ENCODE measurements around the gene FAM234B.
A peak's percentile ranks its signal among the peaks of the same experiment; 100 is the strongest.

The FAM234B gene

GRCh38 chr12:13091832-13092231 lies 47.7 kb downstream of the FAM234B start:
- Histone ChIP-seq H3K27ac (ENCODE audit: low read length) (no peak overlapping the region), H3K4me1 (ENCODE audit: control insufficient read depth, insufficient read depth, low read length) (peaks cover 4% of the 10 kb centered on the region), H3K36me3 (ENCODE audit: control insufficient read depth in 2 of 2, insufficient read depth in 2 of 2, low read length in 2 of 2) (no peaks in the 10 kb centered on the region), H3K4me3 (ENCODE audit: low read length in 2 of 2) (no peak overlapping the region), H3K27me3 (ENCODE audit: control insufficient read depth in 1 of 2, insufficient read depth in 2 of 2, low read length in 2 of 2) (no peaks in the 10 kb centered on the region), H3K9ac (ENCODE audit: low read length in 2 of 2) (no peak overlapping the region), H3K9me3 (ENCODE audit: control insufficient read depth in 2 of 2, low read length in 2 of 2) (no peaks in the 10 kb centered on the region)

GRCh38 chr12:13093191-13093847 lies 49.1 kb downstream of the FAM234B start:
- no peaks in the 10 kb centered on the region for H3K36me3 ChIP-seq (ENCODE audit: control insufficient read depth in 2 of 2, insufficient read depth in 2 of 2, low read length in 2 of 2)

GRCh38 chr12:13093848-13094220 lies 49.7 kb downstream of the FAM234B start:
- Histone ChIP-seq H3K9me3 (ENCODE audit: control insufficient read depth in 2 of 2, low read length in 2 of 2) (no peaks in the 10 kb centered on the region), H3K27ac (ENCODE audit: low read length) (no peak overlapping the region), H3K4me3 (ENCODE audit: low read length in 2 of 2) (no peak overlapping the region), H3K4me1 (ENCODE audit: control insufficient read depth, insufficient read depth, low read length) (peaks cover 8% of the 10 kb centered on the region), H3K27me3 (ENCODE audit: control insufficient read depth in 1 of 2, insufficient read depth in 2 of 2, low read length in 2 of 2) (no peaks in the 10 kb centered on the region), H3K36me3 (ENCODE audit: control insufficient read depth in 2 of 2, insufficient read depth in 2 of 2, low read length in 2 of 2) (no peaks in the 10 kb centered on the region), H3K9ac (ENCODE audit: low read length in 2 of 2) (no peak overlapping the region)

More at GRCh38 chr12:13093191-13093847, 49.1 kb downstream of the FAM234B start:
- peaks cover 4% of the 10 kb centered on the region for H3K4me1 ChIP-seq (ENCODE audit: control insufficient read depth, insufficient read depth, low read length)
- no peak overlapping the region for H3K9ac ChIP-seq (ENCODE audit: low read length in 2 of 2)
- H3K27me3 ChIP-seq (ENCODE audit: control insufficient read depth in 1 of 2, insufficient read depth in 2 of 2, low read length in 2 of 2) = no peaks in the 10 kb centered on the region
- H3K27ac ChIP-seq (ENCODE audit: low read length) = no peak overlapping the region
- H3K9me3 ChIP-seq (ENCODE audit: control insufficient read depth in 2 of 2, low read length in 2 of 2) = no peaks in the 10 kb centered on the region
- no peak overlapping the region for H3K4me3 ChIP-seq (ENCODE audit: low read length in 2 of 2)

- H3K9me3 ChIP-seq (ENCODE audit: control insufficient read depth in 2 of 2, low read length in 2 of 2) = no peaks in the 10 kb centered on the region
- H3K27ac ChIP-seq (ENCODE audit: low read length) = no peak overlapping the region
- peaks cover 8% of the 10 kb centered on the region for H3K4me1 ChIP-seq (ENCODE audit: control insufficient read depth, insufficient read depth, low read length)
- H3K9ac ChIP-seq (ENCODE audit: low read length in 2 of 2) = no peak overlapping the region
- H3K36me3 ChIP-seq (ENCODE audit: control insufficient read depth in 2 of 2, insufficient read depth in 2 of 2, low read length in 2 of 2) = no peaks in the 10 kb centered on the region
- H3K4me3 ChIP-seq (ENCODE audit: low read length in 2 of 2) = no peak overlapping the region
- H3K27me3 ChIP-seq (ENCODE audit: control insufficient read depth in 1 of 2, insufficient read depth in 2 of 2, low read length in 2 of 2) = no peaks in the 10 kb centered on the region
Measured at GRCh38 chr12:13094367-13094766, 50.2 kb downstream of the FAM234B start.

- Histone ChIP-seq H3K4me3 (ENCODE audit: low read length in 2 of 2) (no peak overlapping the region), H3K4me1 (ENCODE audit: control insufficient read depth, insufficient read depth, low read length) (peaks cover 12% of the 10 kb centered on the region), H3K9ac (ENCODE audit: low read length in 2 of 2) (no peak overlapping the region), H3K36me3 (ENCODE audit: control insufficient read depth in 2 of 2, insufficient read depth in 2 of 2, low read length in 2 of 2) (no peaks in the 10 kb centered on the region), H3K9me3 (ENCODE audit: control insufficient read depth in 2 of 2, low read length in 2 of 2) (no peaks in the 10 kb centered on the region), H3K27me3 (ENCODE audit: control insufficient read depth in 1 of 2, insufficient read depth in 2 of 2, low read length in 2 of 2) (no peaks in the 10 kb centered on the region), H3K27ac (ENCODE audit: low read length) (no peak overlapping the region)
Measured at GRCh38 chr12:13095266-13095995, 51.2 kb downstream of the FAM234B start.

GRCh38 chr12:13097491-13098011 lies 53.4 kb downstream of the FAM234B start:
- Histone ChIP-seq H3K27ac (ENCODE audit: low read length) (peak overlapping the region; percentile 86), H3K27me3 (ENCODE audit: control insufficient read depth in 1 of 2, insufficient read depth in 2 of 2, low read length in 2 of 2) (no peaks in the 10 kb centered on the region), H3K4me3 (ENCODE audit: low read length in 2 of 2) (peak overlapping the region in 1 of 2 donors; percentile 23), H3K36me3 (ENCODE audit: control insufficient read depth in 2 of 2, insufficient read depth in 2 of 2, low read length in 2 of 2) (no peaks in the 10 kb centered on the region), H3K9me3 (ENCODE audit: control insufficient read depth in 2 of 2, low read length in 2 of 2) (no peaks in the 10 kb centered on the region), H3K4me1 (ENCODE audit: control insufficient read depth, insufficient read depth, low read length) (peaks cover 26% of the 10 kb centered on the region), H3K9ac (ENCODE audit: low read length in 2 of 2) (peak overlapping the region in 1 of 2 donors; percentile 32)

GRCh38 chr12:13099066-13099843 lies 55.1 kb downstream of the FAM234B start:
- Histone ChIP-seq H3K4me1 (ENCODE audit: control insufficient read depth, insufficient read depth, low read length) (peaks cover 23% of the 10 kb centered on the region), H3K27ac (ENCODE audit: low read length) (peak overlapping the region; percentile 86), H3K4me3 (ENCODE audit: low read length in 2 of 2) (no peak overlapping the region), H3K9me3 (ENCODE audit: control insufficient read depth in 2 of 2, low read length in 2 of 2) (no peaks in the 10 kb centered on the region), H3K27me3 (ENCODE audit: control insufficient read depth in 1 of 2, insufficient read depth in 2 of 2, low read length in 2 of 2) (no peaks in the 10 kb centered on the region), H3K36me3 (ENCODE audit: control insufficient read depth in 2 of 2, insufficient read depth in 2 of 2, low read length in 2 of 2) (no peaks in the 10 kb centered on the region), H3K9ac (ENCODE audit: low read length in 2 of 2) (no peak overlapping the region)

- H3K4me1 ChIP-seq (ENCODE audit: control insufficient read depth, insufficient read depth, low read length) = peaks cover 23% of the 10 kb centered on the region
- H3K4me3 ChIP-seq (ENCODE audit: low read length in 2 of 2) = peak overlapping the region in 1 of 2 donors; percentile 31
- H3K27me3 ChIP-seq (ENCODE audit: control insufficient read depth in 1 of 2, insufficient read depth in 2 of 2, low read length in 2 of 2) = no peaks in the 10 kb centered on the region
- H3K9ac ChIP-seq (ENCODE audit: low read length in 2 of 2) = peak overlapping the region; percentile 14 to 74
- peak overlapping the region; percentile 86 for H3K27ac ChIP-seq (ENCODE audit: low read length)
- H3K9me3 ChIP-seq (ENCODE audit: control insufficient read depth in 2 of 2, low read length in 2 of 2) = no peaks in the 10 kb centered on the region
- no peaks in the 10 kb centered on the region for H3K36me3 ChIP-seq (ENCODE audit: control insufficient read depth in 2 of 2, insufficient read depth in 2 of 2, low read length in 2 of 2)
Measured at GRCh38 chr12:13099844-13100604, 55.8 kb downstream of the FAM234B start.

- Histone ChIP-seq H3K4me3 (ENCODE audit: low read length in 2 of 2) (peak overlapping the region; percentile 31 to 76), H3K27me3 (ENCODE audit: control insufficient read depth in 1 of 2, insufficient read depth in 2 of 2, low read length in 2 of 2) (no peaks in the 10 kb centered on the region), H3K9me3 (ENCODE audit: control insufficient read depth in 2 of 2, low read length in 2 of 2) (no peaks in the 10 kb centered on the region), H3K36me3 (ENCODE audit: control insufficient read depth in 2 of 2, insufficient read depth in 2 of 2, low read length in 2 of 2) (no peaks in the 10 kb centered on the region), H3K9ac (ENCODE audit: low read length in 2 of 2) (peak overlapping the region; percentile 14 to 74), H3K4me1 (ENCODE audit: control insufficient read depth, insufficient read depth, low read length) (peaks cover 23% of the 10 kb centered on the region), H3K27ac (ENCODE audit: low read length) (peak overlapping the region; percentile 86)
Measured at GRCh38 chr12:13100605-13100881, 56.4 kb downstream of the FAM234B start.
